ENCODE results near the gene MAZ.

DNA sequence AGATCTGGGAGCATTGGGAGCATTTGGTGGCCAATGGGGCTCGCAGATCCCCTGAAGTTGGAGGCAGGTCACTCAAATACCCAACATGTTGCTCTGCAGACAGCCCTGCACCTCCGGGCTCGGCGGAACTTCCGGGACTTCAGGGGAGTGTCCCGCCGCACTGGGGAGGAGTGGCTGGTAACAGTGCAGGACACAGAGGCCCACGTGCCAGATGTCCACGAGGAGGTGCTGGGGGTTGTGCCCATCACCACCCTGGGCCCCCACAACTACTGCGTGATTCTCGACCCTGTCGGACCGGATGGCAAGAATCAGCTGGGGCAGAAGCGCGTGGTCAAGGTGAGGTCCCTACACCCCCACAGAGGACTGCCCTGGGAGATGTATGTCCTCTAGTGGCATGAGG is 30.3 kb downstream of the MAZ start:
- TF ChIP-seq, protein P1, sequence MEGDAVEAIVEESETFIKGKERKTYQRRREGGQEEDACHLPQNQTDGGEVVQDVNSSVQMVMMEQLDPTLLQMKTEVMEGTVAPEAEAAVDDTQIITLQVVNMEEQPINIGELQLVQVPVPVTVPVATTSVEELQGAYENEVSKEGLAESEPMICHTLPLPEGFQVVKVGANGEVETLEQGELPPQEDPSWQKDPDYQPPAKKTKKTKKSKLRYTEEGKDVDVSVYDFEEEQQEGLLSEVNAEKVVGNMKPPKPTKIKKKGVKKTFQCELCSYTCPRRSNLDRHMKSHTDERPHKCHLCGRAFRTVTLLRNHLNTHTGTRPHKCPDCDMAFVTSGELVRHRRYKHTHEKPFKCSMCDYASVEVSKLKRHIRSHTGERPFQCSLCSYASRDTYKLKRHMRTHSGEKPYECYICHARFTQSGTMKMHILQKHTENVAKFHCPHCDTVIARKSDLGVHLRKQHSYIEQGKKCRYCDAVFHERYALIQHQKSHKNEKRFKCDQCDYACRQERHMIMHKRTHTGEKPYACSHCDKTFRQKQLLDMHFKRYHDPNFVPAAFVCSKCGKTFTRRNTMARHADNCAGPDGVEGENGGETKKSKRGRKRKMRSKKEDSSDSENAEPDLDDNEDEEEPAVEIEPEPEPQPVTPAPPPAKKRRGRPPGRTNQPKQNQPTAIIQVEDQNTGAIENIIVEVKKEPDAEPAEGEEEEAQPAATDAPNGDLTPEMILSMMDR (IDR thresholded peaks at IDR 0.05) = no peak
- TF ChIP-seq POLR2A (IDR thresholded peaks at IDR 0.05) (no peak), POLR2AphosphoS5 (IDR thresholded peaks at IDR 0.05) (no peak)

Measured in prostate gland (tissue), 2 donors.